A673 (cell line): ENCODE measurements around the gene CWF19L2. TPM values are rescaled to one million over a fixed set of nuclear protein-coding genes. Genes with fewer than 3 reads are reported as not detected.

Experiments
- BruUV-seq: library from RNA; stranded (reverse); fragments of 400-500 nt; replicated peaks from 2 replicates; lab custom pipeline; 2021; lab: Mats Ljungman, UMichigan
- CTCF ChIA-PET: fragments of 300-600 bp; sonication (Branson Sonifier 250); formaldehyde crosslinking; loops from one replicate; lab custom pipeline; 2022; ENCODE audit warnings: antibody characterized with exemption; lab: Charles Lee
- POLR2A ChIA-PET: fragments of 300-600 bp; sonication (Branson Sonifier 250); formaldehyde crosslinking; loops from one replicate; lab custom pipeline; 2022; ENCODE audit warnings: antibody characterized with exemption; ENCODE audit not compliant: low non-redundant PET; lab: Charles Lee
- DNase-seq: peaks from one replicate; pipeline ENCODE4 v3.0.0-alpha.2; 2015; ENCODE audit warnings: low spot score
- H3K27ac ChIP-seq: fragments of 200-600 bp; sonication (generic); 2 replicates; pipeline ENCODE4 v1.5.1; 2016; ENCODE audit warnings: mixed run types, low read depth, mild to moderate bottlenecking, mixed read lengths, antibody characterized with exemption, low read length; ENCODE audit not compliant: poor library complexity, severe bottlenecking
- H3K27me3 ChIP-seq: fragments of 200-600 bp; sonication (generic); replicated peaks from 2 replicates; pipeline ENCODE4 v1.6.1; 2017; ENCODE audit warnings: mixed run types, low read depth, mild to moderate bottlenecking, mixed read lengths, antibody characterized with exemption, low read length; ENCODE audit not compliant: insufficient read depth, poor library complexity
- H3K36me3 ChIP-seq: fragments of 200-600 bp; sonication (generic); 2 replicates; pipeline ENCODE4 v1.6.1; 2016; ENCODE audit warnings: mixed run types, mild to moderate bottlenecking, mixed read lengths, antibody characterized with exemption, low read length; ENCODE audit not compliant: insufficient read depth, poor library complexity, severe bottlenecking
- H3K4me1 ChIP-seq: fragments of 200-600 bp; sonication (generic); 2 replicates; pipeline ENCODE4 v1.6.1; 2017; ENCODE audit warnings: mixed run types, mild to moderate bottlenecking, mixed read lengths, antibody characterized with exemption, low read length; ENCODE audit not compliant: insufficient read depth, poor library complexity, severe bottlenecking
- H3K4me3 ChIP-seq: fragments of 200-600 bp; sonication (generic); 2 replicates; pipeline ENCODE4 v1.5.1; 2016; ENCODE audit warnings: low read depth, mixed run types, mild to moderate bottlenecking, mixed read lengths, low read length; ENCODE audit not compliant: poor library complexity, severe bottlenecking
- H3K9me3 ChIP-seq: fragments of 200-600 bp; sonication (generic); 2 replicates; pipeline ENCODE4 v1.6.1; 2016; ENCODE audit warnings: mixed run types, low read depth, mild to moderate bottlenecking, mixed read lengths, antibody characterized with exemption, low read length; ENCODE audit not compliant: poor library complexity, severe bottlenecking
- CTCF ChIP-seq: fragments of 300-800, 200-600 bp; sonication (generic); conservative IDR thresholded peaks from 2 replicates; pipeline ENCODE4 v1.5.1; 2017; ENCODE audit warnings: low read depth, mild to moderate bottlenecking, antibody characterized with exemption, low read length, moderate library complexity, mixed read lengths
- EZH2 ChIP-seq: fragments of 200-600 bp; sonication (generic); IDR thresholded peaks from 2 replicates; pipeline ENCODE4 v1.6.1; 2017; ENCODE audit warnings: borderline replicate concordance, low read depth, mild to moderate bottlenecking, mixed read lengths, antibody characterized with exemption, low read length; ENCODE audit not compliant: poor library complexity, severe bottlenecking
- intact Hi-C: fragments of 100-400 bp; cut with micrococcal nuclease; formaldehyde crosslinking; loops from one replicate; pipeline ENCODE4 v1.10.0; 2022; ENCODE audit not compliant: unreplicated experiment
- total RNA-seq: library from RNA; stranded (reverse); gene quantifications from 2 replicates; pipeline ENCODE4 v1.2.3, GENCODE V29; 2021

CWF19L2 gene
- total RNA-seq, 1 experiment from 2014 or later, result 26.3 TPM

DNA sequence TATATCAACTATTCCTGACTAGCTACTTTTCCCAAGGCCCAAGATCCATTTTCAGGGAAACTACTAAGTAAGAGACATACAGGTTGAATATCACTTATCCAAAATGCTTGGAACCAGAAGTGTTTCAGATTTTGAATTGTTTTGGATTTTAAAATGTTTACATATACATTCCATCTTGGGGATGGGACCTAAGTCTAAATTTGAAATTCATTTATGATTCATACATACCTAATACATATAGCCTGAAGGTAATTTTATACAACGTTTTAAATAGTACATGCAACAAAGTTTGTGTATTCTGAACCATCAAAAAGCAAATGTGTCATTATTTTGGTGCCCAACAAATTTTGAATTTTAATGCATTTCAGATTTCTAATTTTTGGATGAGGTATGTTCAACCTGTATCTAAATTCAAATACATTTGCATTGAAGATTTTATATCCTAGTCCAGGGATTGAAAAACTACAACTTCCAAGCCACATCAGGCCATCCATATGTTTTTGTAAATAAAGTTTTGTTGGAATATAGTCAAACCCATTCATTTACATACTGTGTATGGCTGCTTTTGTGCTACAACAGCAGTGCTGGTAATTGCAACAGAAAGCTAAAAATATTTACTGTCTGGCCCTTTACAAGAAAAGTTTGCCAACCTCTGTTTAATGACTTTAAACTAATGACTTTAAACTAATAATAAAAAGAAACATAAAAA is 73.3 kb downstream of the CWF19L2 start:
- ChIA-PET CTCF (no interaction called here), POLR2A (no interaction called here)
- H3K9me3 ChIP-seq, result no peaks in the 10 kb centered on the region
- no peak for TF ChIP-seq CTCF
- TF ChIP-seq EZH2, result no peak
- intact Hi-C loops, result no loop called here
- H3K27me3 ChIP-seq, result no peaks in the 10 kb centered on the region
- H3K4me1 ChIP-seq, result no peaks in the 10 kb centered on the region
- no peak overlapping the region for H3K27ac ChIP-seq
- H3K4me3 ChIP-seq, result no peak overlapping the region
- DNase-seq, result no peak
- H3K36me3 ChIP-seq, result no peaks in the 10 kb centered on the region
- no TSS peak for BruUV-seq

DNA sequence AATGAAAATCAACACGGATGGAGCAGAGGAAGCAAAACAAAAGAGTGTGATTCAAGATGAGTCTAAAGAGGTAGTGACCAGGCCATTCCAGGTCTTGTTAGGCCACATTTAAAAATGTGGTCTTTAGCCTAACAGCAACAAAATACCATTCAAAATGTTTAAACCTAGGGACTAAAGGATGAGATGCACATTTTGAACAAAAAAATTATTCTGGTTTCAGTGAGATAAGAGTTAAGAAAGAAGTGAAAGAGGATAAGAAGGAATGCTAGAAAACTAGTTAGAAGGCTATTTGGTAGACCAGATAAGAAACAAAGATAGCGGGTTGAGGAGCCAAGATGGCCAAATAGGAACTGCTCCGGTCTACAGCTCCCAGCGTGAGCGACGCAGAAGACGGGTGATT is 85.2 kb downstream of the CWF19L2 start:
- Histone ChIP-seq H3K9me3 (no peaks in the 10 kb centered on the region), H3K36me3 (no peaks in the 10 kb centered on the region), H3K4me3 (no peak overlapping the region), H3K27me3 (no peaks in the 10 kb centered on the region), H3K27ac (no peak overlapping the region), H3K4me1 (no peaks in the 10 kb centered on the region)
- CTCF ChIA-PET, result no interaction called here
- DNase-seq, result no peak
- intact Hi-C loops, result no loop called here
- no peak for TF ChIP-seq EZH2
- no peak for TF ChIP-seq CTCF
- POLR2A ChIA-PET, result no interaction called here
- no TSS peak for BruUV-seq

DNA sequence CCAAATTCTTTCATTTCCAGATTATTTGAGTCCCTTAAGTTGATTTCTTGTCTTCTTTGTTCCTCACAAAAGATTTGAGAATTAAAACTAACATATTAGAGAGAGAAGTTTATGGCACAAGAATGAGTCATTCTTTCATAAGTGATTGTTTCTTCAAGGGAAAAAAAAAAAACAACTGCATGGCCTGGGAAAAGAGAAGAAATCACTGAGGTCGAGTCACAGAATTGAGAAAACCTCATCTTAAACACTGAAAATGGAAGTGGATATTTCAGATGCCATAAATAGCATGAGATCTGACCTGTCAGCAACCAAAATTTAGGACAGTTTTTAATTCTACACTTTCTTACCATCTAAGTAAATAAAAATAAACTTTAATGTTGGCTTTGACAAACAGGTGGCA is 87.2 kb downstream of the CWF19L2 start:
- TF ChIP-seq CTCF (no peak), EZH2 (no peak)
- Histone ChIP-seq H3K9me3 (no peaks in the 10 kb centered on the region), H3K27me3 (no peaks in the 10 kb centered on the region), H3K36me3 (no peaks in the 10 kb centered on the region), H3K4me3 (no peak overlapping the region), H3K27ac (no peak overlapping the region), H3K4me1 (no peaks in the 10 kb centered on the region)
- ChIA-PET POLR2A (no interaction called here), CTCF (no interaction called here)
- BruUV-seq, result no TSS peak
- DNase-seq, result peak; percentile 4
- intact Hi-C loops, result no loop called here
